ENCODE measurements around the gene UBE2D1. TPM values are rescaled to one million over a fixed set of nuclear protein-coding genes. Genes with fewer than 3 reads are reported as not detected.

The UBE2D1 gene
- total RNA-seq, 1 donor from 2014 or later, result 24.1 TPM

DNA sequence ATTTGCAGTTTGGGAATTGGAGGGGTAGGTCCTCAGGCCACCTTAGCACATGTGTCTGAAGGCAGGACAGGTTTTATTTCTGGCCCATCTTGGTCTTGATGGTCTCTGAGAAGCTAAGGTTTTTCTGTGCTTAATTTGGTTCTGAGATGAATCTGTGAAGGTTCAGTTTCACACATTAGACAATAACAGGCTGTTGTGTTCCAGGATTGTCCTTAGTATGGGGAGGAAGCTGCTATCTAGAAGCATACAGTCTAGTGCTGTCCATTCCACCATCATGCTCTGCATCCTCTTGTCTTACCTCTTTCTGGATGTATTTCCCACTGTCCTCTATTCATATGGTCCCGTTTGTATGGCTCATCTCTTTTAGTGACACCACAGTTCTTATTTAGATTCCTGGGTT, 7.1 kb downstream of the UBE2D1 start:
- no peak overlapping the region for H3K4me3 ChIP-seq (ENCODE audit: low read depth, low read length)
- no peak for DNase-seq (ENCODE audit: low read depth)
- no peaks in the 10 kb centered on the region for H3K27me3 ChIP-seq (ENCODE audit: control insufficient read depth, insufficient read depth, low read length)
- H3K36me3 ChIP-seq (ENCODE audit: control insufficient read depth, insufficient read depth, low read length), result peaks cover 1% of the 10 kb centered on the region
- TF ChIP-seq, protein P1, sequence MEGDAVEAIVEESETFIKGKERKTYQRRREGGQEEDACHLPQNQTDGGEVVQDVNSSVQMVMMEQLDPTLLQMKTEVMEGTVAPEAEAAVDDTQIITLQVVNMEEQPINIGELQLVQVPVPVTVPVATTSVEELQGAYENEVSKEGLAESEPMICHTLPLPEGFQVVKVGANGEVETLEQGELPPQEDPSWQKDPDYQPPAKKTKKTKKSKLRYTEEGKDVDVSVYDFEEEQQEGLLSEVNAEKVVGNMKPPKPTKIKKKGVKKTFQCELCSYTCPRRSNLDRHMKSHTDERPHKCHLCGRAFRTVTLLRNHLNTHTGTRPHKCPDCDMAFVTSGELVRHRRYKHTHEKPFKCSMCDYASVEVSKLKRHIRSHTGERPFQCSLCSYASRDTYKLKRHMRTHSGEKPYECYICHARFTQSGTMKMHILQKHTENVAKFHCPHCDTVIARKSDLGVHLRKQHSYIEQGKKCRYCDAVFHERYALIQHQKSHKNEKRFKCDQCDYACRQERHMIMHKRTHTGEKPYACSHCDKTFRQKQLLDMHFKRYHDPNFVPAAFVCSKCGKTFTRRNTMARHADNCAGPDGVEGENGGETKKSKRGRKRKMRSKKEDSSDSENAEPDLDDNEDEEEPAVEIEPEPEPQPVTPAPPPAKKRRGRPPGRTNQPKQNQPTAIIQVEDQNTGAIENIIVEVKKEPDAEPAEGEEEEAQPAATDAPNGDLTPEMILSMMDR (IDR thresholded peaks at IDR 0.05; ENCODE audit: insufficient read depth, low read length, poor library complexity, severe bottlenecking), result no peak

DNA sequence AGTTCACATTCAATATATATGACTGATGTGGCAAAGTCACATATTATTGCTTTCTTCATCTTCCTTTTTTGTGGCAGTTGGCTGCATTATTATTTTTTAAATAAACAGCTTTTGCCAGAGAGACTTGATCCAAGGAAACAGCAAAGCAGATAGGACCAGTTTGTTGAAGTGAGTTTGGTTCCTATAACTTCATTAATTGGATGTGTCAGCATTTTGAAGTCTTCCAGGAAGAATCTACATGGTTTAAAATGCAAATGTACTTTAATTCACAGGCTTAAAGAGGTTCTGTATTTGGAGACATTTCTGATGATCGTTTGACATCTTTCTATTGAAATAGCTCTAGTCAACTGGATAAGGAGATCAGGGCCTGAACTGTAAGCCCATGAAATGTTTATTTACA, 13.2 kb downstream of the UBE2D1 start:
- H3K4me3 ChIP-seq (ENCODE audit: low read depth, low read length), result no peak overlapping the region
- TF ChIP-seq, protein P1 (IDR thresholded peaks at IDR 0.05; ENCODE audit: insufficient read depth, low read length, poor library complexity, severe bottlenecking), result no peak
- H3K27me3 ChIP-seq (ENCODE audit: control insufficient read depth, insufficient read depth, low read length), result no peaks in the 10 kb centered on the region
- H3K36me3 ChIP-seq (ENCODE audit: control insufficient read depth, insufficient read depth, low read length), result no peaks in the 10 kb centered on the region
- no peak for DNase-seq (ENCODE audit: low read depth)

DNA sequence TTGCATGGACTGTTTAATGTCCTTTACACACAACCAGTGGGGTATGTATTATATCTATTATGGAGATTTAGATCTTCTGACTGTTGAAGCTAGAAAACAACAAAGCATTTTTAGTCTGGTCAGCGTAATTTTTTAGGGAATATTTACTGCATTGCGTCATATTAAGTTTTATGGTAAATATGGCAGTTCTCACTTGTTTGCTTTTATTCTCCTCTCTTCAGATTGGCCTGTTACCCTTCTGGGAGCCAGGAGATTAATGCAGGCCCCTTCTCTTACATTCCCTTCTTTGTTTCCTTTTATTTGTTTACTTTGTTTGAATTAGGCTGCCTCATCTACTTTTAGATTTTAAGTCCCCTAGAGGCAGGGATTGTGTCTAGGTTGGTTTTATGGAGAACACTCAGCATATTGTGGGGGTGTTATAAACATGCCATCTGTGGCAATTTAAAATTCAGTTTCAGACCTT, 13.8 kb downstream of the UBE2D1 start:
- DNase-seq (ENCODE audit: low read depth), result no peak
- TF ChIP-seq, protein P1 (IDR thresholded peaks at IDR 0.05; ENCODE audit: insufficient read depth, low read length, poor library complexity, severe bottlenecking), result no peak
- no peaks in the 10 kb centered on the region for H3K36me3 ChIP-seq (ENCODE audit: control insufficient read depth, insufficient read depth, low read length)
- no peaks in the 10 kb centered on the region for H3K27me3 ChIP-seq (ENCODE audit: control insufficient read depth, insufficient read depth, low read length)
- no peak overlapping the region for H3K4me3 ChIP-seq (ENCODE audit: low read depth, low read length)

DNA sequence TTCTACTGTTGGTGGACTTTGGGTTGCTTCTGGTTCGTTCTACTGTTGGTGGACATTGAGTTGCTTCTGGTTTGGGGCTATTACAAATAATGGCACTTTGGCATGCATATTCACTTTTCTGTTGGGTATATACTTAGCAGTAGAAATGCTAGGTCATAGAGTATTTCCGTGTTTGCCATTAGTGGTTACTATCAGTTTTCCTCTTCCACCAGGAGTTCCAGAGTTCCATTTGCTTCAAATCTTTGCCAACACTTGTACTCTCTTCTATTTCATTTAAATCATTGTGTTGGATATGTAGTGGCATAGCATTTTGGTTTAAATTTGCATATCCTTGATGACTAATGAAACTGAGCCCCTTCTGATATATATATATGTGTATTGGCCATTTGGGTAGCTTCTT, 15.2 kb downstream of the UBE2D1 start:
- TF ChIP-seq, protein P1 (IDR thresholded peaks at IDR 0.05; ENCODE audit: insufficient read depth, low read length, poor library complexity, severe bottlenecking), result no peak
- no peak for DNase-seq (ENCODE audit: low read depth)

DNA sequence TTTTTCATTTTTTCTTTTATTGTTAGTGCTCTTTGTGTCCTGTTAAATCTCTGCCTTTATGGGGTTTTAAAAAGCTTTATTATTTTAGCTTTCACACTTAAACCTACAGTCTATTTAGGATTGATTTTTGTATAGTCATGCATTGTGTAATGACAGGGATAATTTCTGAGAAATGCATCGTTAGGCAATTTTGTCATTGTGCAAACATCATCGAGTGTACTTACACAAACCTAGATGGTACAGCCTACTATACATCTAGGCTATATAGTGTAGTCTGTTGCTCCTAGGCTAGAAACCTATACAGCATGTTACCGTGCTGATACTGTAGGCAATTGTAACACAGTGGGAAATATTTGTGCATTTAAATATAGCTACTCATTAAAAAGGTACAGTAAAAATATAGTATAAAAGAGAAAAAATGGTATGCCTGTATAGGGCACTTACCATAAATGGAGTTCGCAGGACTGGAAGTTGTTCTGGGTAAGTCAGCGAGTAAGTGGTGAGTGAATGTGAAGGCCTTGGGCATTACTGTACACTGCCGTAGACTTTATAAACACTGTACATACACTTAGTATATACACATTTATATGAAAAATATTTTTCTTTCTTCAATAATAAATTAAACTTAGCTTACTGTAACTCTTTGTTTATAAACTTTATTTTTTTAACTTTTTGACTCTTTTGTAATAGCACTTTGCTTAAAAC, 16.0 kb downstream of the UBE2D1 start:
- TF ChIP-seq, protein P1 (IDR thresholded peaks at IDR 0.05; ENCODE audit: insufficient read depth, low read length, poor library complexity, severe bottlenecking), result no peak
- H3K36me3 ChIP-seq (ENCODE audit: control insufficient read depth, insufficient read depth, low read length), result no peaks in the 10 kb centered on the region
- no peaks in the 10 kb centered on the region for H3K27me3 ChIP-seq (ENCODE audit: control insufficient read depth, insufficient read depth, low read length)
- no peak overlapping the region for H3K4me3 ChIP-seq (ENCODE audit: low read depth, low read length)
- DNase-seq (ENCODE audit: low read depth), result no peak

More for the DNA sequence above, 15.2 kb downstream of the UBE2D1 start:
- Histone ChIP-seq H3K36me3 (ENCODE audit: control insufficient read depth, insufficient read depth, low read length) (no peaks in the 10 kb centered on the region), H3K4me3 (ENCODE audit: low read depth, low read length) (no peak overlapping the region), H3K27me3 (ENCODE audit: control insufficient read depth, insufficient read depth, low read length) (no peaks in the 10 kb centered on the region)

Measured in kidney epithelial cell (primary cell).